ENCODE data around the gene HCN2.
"Not testable (repeated sequence)": the region's sequence is repeated elsewhere in the genome, so short reads cannot be mapped to it uniquely, and the experiment has no call there.

HCN2 gene

DNA sequence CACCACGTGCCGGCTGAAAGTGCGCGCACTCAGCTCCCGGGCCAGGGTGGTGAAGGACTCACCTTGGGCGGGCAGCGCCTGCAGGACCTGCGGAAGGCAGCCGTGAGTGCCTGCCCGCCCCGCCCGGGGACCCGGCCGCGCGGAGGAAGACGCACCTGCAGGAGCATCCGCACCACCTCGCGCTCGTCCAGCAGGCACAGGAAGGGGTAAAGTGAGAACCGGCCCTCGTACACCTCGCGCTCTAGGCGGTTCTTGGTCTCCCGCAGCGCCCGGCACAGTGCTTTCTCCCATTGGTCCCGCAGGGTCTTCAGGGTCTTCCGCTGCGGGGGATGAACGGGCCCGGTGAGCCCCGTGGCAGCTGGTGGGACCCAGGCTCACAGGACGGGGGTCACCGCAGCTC, 33.0 kb downstream of the HCN2 start:
- DNase-seq = no peak

DNA sequence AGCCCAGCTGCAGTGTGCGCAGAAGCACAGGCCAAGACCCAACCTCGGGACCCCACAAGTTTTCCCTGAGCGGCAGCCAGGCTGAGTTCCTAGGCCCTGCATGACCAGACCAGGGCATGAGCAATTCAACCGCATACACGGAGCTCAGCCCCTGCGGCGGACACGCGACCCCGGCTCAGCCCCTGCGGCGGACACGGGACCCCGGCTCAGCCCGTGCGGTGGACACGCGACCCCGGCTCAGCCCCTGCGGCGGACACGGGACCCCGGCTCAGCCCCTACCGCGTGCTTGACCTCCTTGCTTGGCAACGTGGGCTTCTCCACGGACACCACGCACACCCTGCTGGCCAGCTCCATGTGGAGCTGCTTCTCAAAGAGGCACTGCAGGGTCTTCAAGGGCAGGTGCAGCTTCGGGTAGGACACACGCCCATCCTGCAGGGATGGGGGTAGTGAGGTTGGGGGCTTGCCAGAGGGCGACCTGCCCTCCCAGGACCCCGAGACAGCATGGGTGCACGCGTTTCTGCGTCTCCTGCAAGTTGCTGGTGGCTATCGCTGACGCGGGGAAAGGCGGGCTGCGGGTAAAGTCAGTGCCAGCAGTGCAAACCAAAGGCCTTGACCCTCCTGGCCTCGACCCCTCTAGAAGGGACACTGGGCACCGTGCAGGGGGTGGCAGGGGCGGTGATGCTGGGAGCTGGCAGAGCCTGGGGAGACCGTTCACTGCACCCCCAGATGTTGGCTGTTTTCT, 33.7 kb downstream of the HCN2 start:
- no peak for DNase-seq

GRCh38 chr19:623974-624373, 34.3 kb downstream of the HCN2 start:
- no peak for DNase-seq

DNA sequence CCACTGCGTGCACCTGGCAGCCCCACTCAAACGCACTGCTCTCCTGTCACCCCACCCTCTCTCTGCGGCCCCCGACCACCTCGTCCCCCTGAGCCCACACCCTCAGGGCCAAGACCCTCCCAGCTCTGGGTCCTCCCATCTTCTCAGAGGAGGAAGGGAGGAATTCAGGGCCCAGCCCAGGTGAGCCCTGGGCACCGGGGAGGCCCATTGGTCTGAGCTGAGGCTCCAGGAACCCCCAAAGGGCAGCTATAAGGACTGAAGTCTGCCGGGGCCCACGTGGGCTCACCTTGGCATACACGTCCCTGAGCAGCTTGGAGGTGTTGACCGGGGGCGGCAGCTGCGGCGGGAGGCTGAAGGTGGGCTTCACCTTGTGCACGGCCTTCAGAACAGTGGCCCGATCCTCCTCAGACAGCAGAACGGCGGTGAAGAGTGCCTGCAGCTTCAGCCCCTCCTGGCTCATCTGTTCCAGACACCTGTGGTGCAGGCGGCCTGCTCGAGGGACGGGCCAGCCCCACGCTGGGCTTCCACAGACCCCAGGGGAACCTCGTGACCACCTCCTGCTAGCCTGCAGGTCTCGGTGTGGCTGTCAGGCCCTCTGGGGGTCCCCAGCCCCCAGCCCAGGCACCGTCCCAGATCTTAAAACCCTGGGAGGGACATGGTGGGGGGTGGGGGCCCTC, 34.9 kb downstream of the HCN2 start:
- DNase-seq = no peak

DNA sequence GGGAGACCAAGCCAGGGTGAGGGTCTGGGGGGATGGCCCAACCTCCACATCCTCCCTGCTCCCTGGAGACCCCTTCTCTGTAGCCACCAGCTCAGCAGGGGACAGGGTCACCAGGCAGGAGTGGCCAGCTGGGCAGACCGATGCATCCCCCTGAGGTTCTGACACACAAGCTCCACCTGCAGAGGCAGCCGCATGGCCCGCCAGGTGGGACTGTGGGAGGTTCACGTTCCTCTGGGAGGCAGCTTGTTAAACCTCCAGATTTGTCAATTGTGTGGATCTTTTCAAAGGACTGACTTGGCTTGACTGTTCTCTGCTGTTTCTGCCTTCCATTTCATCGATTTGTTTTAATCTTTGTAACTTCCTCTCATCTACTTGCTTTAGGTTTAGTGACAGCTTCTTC, 35.6 kb downstream of the HCN2 start:
- no peak for DNase-seq

GRCh38 chr19:626566-626965, 36.9 kb downstream of the HCN2 start:
- DNase-seq = not testable (repeated sequence)

DNA sequence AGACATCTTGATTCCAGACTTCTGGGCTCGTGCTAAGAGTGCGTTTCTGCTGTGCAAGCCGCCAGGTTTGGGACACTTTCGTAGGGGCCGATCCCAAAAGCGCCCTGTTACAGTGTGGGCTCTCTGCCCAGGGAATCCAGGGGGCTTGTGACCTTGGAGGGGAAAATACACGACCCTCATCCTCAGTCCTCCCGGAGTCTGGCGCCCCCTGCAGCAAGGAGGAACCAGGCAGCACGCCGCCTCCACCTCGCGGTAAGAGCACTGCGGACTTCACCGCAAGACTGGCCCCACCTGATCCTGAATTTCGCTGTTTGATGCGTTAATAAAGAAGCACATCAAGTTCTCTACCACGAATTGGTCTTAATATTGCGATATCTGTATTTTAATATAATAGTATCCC, 38.5 kb downstream of the HCN2 start:
- DNase-seq = no peak

DNA sequence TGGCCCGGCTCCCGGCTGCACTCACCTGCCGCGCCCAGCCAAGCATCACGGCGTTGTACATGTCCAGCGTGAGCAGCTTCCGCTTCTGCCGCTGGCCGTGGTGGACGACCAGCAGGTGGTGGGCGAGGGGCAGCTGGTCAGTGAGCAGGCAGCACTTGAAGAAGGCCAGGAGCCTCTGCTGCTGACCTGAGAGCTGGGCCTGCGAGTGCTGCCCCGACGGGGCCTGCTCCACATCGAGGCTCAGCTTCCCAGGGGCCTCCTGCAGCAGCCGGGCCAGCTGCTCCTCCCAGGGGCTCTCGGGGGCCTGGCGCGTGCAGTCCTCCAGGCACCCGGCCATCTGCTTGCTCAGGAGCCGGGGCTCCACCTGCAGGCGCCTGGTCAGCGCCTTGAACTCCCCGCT, 39.8 kb downstream of the HCN2 start:
- not testable (repeated sequence) for DNase-seq

DNA sequence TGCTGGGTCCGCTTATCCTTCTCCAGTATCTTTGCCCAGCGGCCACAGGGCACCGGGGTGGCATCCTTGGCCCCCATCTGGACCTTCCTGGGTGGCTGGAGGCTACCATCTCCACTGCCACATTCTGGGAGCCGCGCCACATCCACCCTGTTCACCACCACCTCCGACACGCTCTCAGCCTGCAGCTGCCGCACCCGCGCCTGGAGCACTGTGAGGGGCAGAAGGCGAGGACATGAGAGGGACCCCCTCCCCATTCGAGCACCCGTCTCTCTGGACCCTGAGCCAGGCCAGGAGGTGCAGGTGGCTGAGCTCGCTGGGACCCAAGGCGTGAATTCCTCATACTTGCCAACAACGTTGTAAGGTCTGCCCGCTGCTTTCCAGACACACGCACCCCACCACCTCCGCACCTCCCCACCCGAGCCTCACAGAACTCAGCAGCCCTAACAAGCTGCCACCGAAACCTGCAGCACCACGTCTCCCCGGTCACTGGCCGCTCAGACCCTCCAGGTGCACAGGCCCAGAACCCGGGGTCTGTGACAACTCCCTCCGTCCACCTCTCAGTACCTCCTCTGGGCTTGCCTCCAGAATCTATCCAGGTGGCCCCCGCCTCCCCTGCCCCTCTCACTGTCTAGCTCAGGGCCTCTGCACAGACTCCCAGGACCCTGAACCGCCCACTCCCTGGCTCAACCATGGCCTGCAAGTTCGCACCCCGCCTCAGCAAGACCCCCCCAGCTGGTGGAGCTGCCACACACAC, 40.5 kb downstream of the HCN2 start:
- no peak for DNase-seq

GRCh38 chr19:632579-633067, 42.9 kb downstream of the HCN2 start:
- no peak for DNase-seq

- DNase-seq = peak; percentile 89
Observed at GRCh38 chr19:633068-633785, 43.5 kb downstream of the HCN2 start, which contains the start of gene POLRMT. Gene POLRMT (minus strand): TSS chr19:633537. CDS start chr19:633512, 25 bp downstream.

- no peak for DNase-seq
Observed at GRCh38 chr19:633786-634639, 44.3 kb downstream of the HCN2 start.

- DNase-seq = no peak
Observed at GRCh38 chr19:634975-635652, 45.4 kb downstream of the HCN2 start.

GRCh38 chr19:638906-639252, 49.2 kb downstream of the HCN2 start:
- no peak for DNase-seq

GRCh38 chr19:639253-640160, 49.8 kb downstream of the HCN2 start, which contains the start of gene FGF22:
Gene FGF22 (plus strand): TSS chr19:639879. CDS start chr19:639926, 47 bp downstream.
- peak; percentile 40 for DNase-seq

DNA sequence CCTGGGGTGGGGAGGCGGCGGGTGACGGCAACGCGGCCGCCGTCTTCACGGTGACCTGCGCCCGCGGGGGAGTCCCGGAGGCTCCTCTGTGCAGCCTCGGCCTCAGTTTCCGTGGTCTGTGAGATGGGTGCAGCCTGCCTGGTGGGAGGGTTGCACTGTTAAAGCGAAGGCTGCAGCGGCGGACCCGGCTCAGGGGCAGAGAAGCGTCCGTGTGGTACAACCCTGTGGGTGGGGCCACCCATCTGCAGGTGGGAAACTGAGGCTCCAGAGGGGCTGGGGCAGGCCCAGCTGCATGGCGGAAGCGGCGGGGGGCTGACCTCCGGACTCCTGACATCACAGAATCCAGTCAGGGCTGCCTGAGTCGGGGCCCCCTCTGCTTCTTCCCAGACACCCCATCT, 50.5 kb downstream of the HCN2 start:
- no peak for DNase-seq

DNA sequence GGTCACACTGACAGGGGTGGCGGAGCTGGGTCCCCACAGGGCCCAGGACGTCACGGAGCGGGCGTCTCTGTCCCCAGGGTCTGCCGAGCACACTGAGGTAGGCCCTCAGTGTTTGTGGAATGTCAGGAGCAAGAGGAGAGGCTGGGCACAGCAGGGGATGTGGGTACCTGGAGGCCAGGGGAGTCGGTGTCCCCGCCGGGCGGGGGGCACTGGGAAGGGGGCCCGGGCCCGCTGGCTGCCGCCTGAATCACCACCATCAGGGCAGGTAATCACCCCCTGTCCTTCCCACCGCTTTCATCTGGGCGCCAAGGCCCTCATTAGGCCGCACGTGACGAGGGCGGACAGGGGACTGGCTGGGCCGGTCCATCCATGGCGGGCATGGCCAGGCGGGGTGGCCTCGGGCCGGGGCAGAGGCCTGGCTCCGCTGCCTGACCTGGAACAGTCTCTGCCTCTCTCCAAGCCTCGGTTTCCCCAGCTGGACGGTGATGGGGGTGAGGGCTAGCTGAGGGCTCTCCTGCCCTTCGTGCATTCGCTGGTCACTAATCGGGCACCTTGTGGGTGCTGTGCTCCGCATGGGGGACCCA, 51.0 kb downstream of the HCN2 start:
- DNase-seq = no peak

DNA sequence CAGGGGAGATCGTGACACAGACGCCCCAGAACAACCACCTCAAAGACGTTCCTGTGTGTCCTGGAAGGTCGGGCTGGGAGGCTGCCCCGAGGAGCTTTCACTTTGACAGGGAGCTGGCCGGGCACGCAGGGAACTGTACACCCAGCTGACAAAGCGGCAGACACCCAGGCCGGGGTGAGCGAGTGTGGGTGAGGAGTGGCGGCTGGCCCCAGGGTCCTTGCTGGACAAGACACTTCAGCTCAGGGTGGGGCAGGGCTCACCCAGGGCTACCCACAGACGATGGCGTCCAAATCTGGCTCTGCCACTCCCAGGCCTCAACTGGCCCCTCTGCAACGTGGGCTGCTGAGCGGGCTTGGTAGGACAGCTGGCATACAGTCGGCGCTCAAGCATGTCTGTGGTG, 52.0 kb downstream of the HCN2 start:
- no peak for DNase-seq

- DNase-seq = no peak
Observed at GRCh38 chr19:642767-643727, 53.4 kb downstream of the HCN2 start.

Data from NCI-H1694 (cell line).